GM10266 (cell line): ENCODE measurements around the gene IRAK2.
"Not testable (repeated sequence)": the region's sequence is repeated elsewhere in the genome, so short reads cannot be mapped to it uniquely, and the experiment has no call there.

Experiments used
- DNase-seq: peaks from one replicate; pipeline ENCODE4 v3.0.0; 2012; ENCODE audit errors: extremely low spot score
- TF ChIP-seq, protein P1 (sequence below): IDR thresholded peaks from 2 replicates; pipeline ENCODE4 v1.5.1; 2012; ENCODE audit warnings: mild to moderate bottlenecking, low read depth; ENCODE audit not compliant: control insufficient read depth, insufficient read depth; ENCODE audit errors: missing control alignments

The IRAK2 gene

DNA sequence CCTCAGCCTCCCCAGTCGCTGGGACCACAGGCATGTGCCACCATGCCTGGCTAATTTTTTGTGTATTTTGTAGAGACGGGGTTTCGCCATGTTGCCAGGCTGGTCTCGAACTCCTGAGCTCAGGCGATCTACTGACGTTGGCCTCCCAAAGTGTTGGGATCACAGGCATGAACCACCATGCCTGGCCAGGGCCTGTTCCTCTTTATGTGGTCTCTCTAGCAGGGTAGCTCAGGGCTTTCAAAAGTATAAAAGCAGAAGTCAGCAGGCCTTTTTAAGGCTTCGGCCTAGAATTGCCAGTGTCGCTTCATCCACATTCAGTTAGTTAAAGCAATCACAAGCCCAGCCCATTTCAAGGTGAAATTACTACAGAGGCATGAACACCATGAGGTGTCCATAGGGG, 15.5 kb upstream of the IRAK2 start:
- no peak for DNase-seq
- TF ChIP-seq, protein P1, sequence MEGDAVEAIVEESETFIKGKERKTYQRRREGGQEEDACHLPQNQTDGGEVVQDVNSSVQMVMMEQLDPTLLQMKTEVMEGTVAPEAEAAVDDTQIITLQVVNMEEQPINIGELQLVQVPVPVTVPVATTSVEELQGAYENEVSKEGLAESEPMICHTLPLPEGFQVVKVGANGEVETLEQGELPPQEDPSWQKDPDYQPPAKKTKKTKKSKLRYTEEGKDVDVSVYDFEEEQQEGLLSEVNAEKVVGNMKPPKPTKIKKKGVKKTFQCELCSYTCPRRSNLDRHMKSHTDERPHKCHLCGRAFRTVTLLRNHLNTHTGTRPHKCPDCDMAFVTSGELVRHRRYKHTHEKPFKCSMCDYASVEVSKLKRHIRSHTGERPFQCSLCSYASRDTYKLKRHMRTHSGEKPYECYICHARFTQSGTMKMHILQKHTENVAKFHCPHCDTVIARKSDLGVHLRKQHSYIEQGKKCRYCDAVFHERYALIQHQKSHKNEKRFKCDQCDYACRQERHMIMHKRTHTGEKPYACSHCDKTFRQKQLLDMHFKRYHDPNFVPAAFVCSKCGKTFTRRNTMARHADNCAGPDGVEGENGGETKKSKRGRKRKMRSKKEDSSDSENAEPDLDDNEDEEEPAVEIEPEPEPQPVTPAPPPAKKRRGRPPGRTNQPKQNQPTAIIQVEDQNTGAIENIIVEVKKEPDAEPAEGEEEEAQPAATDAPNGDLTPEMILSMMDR = no peak

DNA sequence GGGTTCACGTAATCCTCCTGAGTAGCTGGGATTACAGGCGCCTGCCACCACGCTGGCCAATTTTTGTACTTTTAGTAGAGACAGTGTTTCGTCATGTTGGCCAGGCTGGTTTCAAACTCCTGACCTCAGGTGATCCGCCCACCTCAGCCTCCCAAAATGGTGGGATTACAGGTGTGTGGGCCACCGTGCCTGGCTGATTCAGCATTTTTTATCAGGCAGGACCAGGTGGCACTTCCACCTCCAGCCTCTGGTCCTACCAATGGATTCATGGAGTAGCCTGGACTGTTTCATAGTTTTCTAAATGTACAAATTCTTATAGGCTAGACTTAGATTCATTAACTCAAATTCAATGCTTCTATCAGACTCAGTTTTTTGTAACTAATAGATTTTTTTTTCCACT, 13.7 kb upstream of the IRAK2 start:
- DNase-seq = no peak
- TF ChIP-seq, protein P1 = no peak

DNA sequence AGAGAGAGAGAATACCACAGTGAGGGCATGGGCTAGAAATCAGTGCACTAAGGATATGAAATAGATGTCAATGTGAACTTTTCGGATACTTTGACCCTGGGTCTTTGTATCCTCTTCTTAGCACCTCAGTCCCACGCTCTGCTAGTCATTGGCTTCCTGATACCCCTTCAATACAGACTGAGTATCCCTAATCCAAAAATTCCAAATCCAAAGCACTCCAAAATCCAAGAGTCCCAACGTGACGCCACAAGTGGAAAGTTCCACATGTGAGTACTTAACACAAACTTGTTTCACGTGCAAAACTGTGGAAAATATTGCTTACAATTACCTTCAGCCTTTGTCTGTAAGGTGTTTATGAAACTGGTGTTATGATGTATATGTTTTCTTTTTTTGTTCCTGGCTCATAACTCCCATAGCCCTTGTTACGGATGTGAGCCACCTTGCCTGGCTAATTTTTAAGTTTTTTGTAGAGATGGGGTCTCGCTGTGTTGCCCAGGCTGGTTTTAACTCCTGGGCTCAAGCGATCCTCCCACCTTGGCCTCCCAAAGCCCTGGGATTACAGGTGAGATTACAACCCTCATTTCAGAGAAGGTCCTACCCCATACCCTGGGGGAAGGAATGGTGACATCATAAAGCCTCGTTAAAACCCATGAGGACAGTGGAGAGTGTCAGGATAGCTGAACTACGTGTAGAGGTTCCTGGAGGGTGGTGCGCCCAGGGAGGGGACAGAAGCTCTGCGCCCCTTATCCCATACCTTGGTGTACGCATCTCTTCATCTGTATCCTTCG, 10.2 kb upstream of the IRAK2 start:
- TF ChIP-seq, protein P1 = no peak
- no peak for DNase-seq

DNA sequence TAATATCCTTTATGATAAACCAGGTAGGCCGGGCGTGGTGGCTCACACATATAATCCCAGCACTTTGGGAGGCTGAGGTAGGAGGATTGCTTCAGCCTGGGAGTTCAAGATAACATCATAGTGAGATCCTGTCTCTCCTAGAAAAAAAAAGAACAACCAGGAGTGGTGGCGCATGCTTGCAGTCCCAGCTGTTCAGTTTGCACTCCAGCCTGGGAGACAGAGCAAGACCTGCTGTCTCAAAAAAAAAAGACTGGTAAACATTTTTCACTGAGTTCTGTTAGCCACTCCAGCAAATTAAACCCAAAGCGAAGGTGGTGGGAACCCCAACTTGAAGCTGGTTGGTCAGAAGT, 9.6 kb upstream of the IRAK2 start:
- TF ChIP-seq, protein P1 = no peak

DNA sequence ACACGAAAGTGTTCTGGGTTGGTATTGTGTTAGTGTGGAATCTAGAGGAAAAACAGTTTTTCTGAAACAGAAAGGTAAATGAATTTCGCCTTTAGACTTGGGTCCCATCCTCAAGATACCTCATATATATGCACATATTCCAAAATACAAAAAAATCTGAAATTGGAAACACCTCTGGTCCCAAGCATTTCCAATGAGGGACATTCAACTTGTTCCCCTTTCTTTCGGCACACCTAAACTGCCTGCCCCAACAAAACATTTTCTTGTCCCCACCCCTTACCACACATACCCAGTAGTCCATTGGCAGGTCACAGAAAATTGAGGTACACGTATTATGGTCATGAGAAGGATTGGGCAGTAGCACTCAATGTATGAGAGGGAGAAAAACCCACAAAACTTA, 9.1 kb upstream of the IRAK2 start:
- DNase-seq = no peak
- TF ChIP-seq, protein P1 = no peak

More for the DNA sequence above, 9.6 kb upstream of the IRAK2 start:
- DNase-seq = no peak

DNA sequence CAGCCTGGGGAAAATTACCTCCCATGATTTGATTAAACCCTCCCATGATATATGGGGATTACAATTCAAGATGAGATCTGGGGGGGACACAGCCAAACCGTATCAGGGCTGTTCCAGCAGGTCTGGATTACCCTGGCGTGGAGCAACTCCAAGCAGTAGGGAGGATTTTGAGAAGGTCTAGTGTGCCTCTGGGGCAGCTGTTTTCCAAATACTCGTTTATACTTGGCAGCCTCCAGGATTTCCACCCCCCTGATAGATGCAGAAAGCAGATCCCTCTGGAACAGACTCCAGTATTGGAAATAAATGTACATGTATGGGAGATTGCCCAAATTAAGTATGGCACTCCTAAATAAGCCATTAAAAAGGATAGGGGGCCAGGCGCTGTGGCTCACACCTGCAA, 7.7 kb upstream of the IRAK2 start:
- no peak for DNase-seq
- TF ChIP-seq, protein P1 = no peak

DNA sequence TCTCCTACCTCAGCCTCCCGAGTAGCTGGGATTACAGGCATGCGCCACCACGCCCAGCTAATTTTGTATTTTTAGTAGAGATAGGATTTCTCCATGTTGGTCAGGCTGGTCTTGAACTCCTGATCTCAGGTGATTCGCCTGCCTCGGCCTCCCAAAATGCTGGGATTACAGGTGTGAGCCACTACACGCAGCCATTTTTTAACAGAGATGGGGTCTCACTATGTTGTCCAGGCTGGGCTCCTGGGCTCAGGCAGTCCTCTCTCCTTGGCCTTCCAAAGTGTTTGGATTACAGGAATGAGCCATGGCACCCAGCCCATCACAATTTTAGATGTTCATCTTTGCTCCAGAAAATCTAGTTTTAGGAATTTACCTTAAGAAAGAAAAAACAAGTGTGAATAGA, 6.2 kb upstream of the IRAK2 start:
- not testable (repeated sequence) for DNase-seq

DNA sequence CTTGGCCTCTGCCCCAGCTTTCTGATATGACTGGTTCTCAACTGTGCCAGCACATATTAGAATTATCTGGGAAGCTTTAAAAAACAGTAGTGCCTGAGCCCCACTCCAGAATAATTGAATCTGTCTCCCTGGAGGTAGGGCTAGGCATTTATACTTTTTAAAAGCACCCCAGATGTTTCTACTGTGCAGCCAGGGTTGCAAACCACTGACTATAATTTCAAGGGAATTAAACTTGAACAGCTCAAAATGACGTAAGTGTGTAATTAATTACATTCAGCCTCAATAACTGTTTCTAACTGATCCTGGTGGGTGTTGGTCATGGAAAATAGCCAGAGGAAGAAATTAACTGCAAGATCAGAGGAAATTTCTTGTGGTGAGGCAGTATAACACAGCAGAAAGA, 4.4 kb upstream of the IRAK2 start:
- TF ChIP-seq, protein P1 = no peak

More for the DNA sequence above, 4.4 kb upstream of the IRAK2 start:
- no peak for DNase-seq
